ENCODE measurements around the gene ALCAM. TPM values are rescaled to one million over a fixed set of nuclear protein-coding genes. Genes with fewer than 3 reads are reported as not detected.
"Not testable (repeated sequence)": the region's sequence is repeated elsewhere in the genome, so short reads cannot be mapped to it uniquely, and the experiment has no call there.

The ALCAM gene
- total RNA-seq, 4 donors from 2014 or later, result 18.6 to 43.7 (median 21.2) TPM

DNA sequence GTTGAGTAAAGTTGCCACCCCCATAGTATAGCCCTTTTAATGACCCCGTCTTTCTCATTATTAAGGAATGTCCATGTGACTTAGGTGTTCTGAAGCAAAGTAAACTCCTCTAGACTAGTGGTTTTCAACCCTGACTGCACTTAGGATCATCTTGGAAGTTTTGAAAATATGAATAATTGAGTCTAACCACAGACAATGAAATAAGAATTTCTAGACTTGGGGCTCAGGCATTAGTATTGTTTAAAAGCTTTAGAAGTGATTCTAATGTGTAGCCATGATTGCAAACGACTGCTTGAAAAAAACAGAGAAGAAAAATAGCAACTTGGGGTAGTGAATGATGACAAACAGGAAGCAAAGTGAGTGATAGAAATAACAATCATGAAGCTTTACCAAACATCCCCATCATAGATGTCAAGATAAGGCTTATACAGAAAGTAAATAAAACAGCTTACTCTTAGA, 35.0 kb downstream of the ALCAM start:
- H3K4me1 ChIP-seq, result no peaks in the 10 kb centered on the region
- H3K9me3 ChIP-seq, result no peaks in the 10 kb centered on the region
- no peak overlapping the region for H3K4me3 ChIP-seq
- TF ChIP-seq, protein P1, sequence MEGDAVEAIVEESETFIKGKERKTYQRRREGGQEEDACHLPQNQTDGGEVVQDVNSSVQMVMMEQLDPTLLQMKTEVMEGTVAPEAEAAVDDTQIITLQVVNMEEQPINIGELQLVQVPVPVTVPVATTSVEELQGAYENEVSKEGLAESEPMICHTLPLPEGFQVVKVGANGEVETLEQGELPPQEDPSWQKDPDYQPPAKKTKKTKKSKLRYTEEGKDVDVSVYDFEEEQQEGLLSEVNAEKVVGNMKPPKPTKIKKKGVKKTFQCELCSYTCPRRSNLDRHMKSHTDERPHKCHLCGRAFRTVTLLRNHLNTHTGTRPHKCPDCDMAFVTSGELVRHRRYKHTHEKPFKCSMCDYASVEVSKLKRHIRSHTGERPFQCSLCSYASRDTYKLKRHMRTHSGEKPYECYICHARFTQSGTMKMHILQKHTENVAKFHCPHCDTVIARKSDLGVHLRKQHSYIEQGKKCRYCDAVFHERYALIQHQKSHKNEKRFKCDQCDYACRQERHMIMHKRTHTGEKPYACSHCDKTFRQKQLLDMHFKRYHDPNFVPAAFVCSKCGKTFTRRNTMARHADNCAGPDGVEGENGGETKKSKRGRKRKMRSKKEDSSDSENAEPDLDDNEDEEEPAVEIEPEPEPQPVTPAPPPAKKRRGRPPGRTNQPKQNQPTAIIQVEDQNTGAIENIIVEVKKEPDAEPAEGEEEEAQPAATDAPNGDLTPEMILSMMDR (IDR thresholded peaks at IDR 0.05), result no peak
- no peak for TF ChIP-seq POLR2A (IDR thresholded peaks at IDR 0.05)
- no peak overlapping the region for H3K27ac ChIP-seq
- no peaks in the 10 kb centered on the region for H3K36me3 ChIP-seq
- H3K27me3 ChIP-seq, result no peaks in the 10 kb centered on the region
- no peak for DNase-seq

DNA sequence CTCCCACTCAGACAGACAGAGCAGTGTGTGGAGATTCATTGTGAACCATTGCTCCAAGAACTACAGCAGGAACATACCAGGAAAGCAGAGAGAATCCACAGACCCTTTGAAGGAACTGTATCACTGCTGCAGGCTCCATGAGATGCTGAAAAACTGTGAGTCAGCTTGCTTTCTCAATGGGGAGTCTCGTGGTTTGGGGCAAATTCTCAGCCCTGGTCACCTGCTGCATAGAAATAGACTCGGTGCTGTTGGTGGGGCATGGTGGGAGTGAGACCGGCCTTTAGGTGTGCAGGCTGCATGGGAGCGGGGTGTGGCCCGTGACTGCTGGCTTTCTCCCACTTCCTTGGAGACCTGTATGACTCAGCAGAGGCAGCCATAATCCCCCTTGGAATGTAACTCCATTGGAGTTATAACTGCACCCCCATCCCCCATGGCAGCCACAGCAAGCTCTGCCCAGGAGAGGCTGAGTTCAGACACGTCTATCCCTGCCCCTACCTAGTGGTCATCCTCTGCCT, 35.6 kb downstream of the ALCAM start:
- H3K4me3 ChIP-seq, result no peak overlapping the region
- DNase-seq, result no peak
- H3K9me3 ChIP-seq, result no peaks in the 10 kb centered on the region
- no peaks in the 10 kb centered on the region for H3K4me1 ChIP-seq
- no peaks in the 10 kb centered on the region for H3K27me3 ChIP-seq
- H3K27ac ChIP-seq, result no peak overlapping the region
- no peaks in the 10 kb centered on the region for H3K36me3 ChIP-seq
- TF ChIP-seq POLR2A (IDR thresholded peaks at IDR 0.05), result no peak
- TF ChIP-seq, protein P1 (IDR thresholded peaks at IDR 0.05), result no peak

DNA sequence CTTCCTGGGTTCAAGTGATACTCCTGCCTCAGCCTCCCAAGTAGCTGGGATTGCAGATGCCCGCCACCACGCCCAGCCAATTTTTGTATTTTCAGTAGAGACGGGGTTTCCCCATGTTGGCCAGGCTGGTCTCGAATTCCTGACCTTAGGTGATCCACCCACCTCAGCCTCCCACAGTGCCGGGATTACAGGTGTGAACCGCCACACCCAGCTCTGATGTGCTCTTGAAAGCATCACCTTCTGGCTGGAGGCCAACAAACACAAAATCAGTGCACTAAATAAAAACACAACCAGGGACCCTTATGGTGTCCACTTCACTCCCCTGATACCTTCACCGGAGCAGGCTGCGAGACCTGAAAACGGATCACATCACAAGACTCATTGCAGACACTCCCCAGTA, 36.3 kb downstream of the ALCAM start:
- not testable (repeated sequence) for H3K4me1 ChIP-seq, DNase-seq, H3K27me3 ChIP-seq, H3K4me3 ChIP-seq, H3K27ac ChIP-seq, H3K9me3 ChIP-seq, H3K36me3 ChIP-seq

DNA sequence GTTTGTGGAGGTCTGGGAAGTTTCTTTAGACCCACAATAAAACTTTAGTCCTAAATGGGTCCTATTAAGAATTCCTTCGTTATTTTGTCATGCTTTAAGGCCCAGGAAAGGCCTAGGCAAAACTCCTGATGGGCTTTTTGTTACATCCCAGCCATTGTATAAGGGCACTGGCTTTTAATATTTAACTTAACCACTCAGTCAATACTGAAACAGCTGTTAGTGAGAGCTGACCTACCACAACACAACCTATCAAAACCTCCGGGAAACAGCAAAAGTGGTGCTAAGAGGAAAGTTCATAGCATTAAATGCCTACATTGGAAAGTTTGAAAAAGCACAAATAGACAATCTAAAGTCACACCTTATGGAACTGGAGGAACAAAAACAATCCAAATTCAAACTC, 39.6 kb downstream of the ALCAM start:
- H3K27ac ChIP-seq, result no peak overlapping the region
- H3K27me3 ChIP-seq, result no peaks in the 10 kb centered on the region
- no peaks in the 10 kb centered on the region for H3K9me3 ChIP-seq
- no peak overlapping the region for H3K4me3 ChIP-seq
- no peak for TF ChIP-seq POLR2A (IDR thresholded peaks at IDR 0.05)
- TF ChIP-seq, protein P1 (IDR thresholded peaks at IDR 0.05), result no peak
- DNase-seq, result no peak
- H3K36me3 ChIP-seq, result no peaks in the 10 kb centered on the region
- no peaks in the 10 kb centered on the region for H3K4me1 ChIP-seq

DNA sequence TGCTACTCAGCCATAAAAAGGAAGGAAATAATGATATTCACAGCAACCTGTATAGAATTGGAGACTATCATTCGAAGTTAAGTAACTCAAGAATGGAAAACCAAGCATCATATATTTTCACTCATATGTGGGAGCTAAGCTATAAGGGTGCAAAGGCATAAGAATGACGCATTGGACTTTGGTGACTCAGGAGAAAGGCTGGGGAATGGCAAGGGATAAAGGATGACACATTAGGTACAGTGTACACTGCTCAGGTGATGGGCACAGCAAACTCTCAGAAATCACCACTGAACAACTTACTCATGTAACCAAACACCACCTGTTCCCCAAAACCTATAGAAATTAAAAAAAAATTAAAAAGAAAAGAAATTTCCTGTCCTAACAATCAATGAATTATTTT, 42.7 kb downstream of the ALCAM start:
- Histone ChIP-seq H3K27ac (no peak overlapping the region), H3K27me3 (no peaks in the 10 kb centered on the region), H3K4me3 (no peak overlapping the region), H3K36me3 (no peaks in the 10 kb centered on the region), H3K4me1 (no peaks in the 10 kb centered on the region), H3K9me3 (no peaks in the 10 kb centered on the region)
- no peak for TF ChIP-seq POLR2A (IDR thresholded peaks at IDR 0.05)
- TF ChIP-seq, protein P1 (IDR thresholded peaks at IDR 0.05), result no peak
- DNase-seq, result no peak

DNA sequence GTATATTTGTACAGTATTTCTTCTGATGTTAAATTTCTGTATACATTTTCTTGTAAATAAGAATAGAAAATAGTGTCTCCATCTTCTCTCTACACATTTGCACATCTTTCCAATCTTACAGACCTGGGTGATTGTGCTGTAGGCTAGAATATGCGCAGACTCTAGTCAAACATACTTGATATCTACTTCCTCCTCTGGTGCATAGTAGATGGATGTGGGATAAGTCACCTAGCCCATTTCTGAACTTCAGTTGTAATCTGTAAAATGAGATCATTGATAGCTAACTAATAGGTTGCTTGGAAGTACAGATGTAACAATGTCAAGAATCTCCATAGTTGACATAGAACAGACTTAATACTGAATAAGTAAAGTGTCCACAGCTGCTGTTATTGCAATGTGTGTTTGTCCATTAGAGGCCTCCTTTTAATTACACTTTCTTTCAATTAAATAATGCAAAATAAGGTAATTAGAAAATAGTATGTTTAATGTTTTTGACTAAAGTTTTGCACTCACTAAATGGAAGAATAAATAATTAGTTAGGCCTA, 46.7 kb downstream of the ALCAM start:
- Histone ChIP-seq H3K4me1 (no peaks in the 10 kb centered on the region), H3K27ac (no peak overlapping the region), H3K4me3 (no peak overlapping the region), H3K36me3 (no peaks in the 10 kb centered on the region), H3K9me3 (no peaks in the 10 kb centered on the region), H3K27me3 (no peaks in the 10 kb centered on the region)
- TF ChIP-seq, protein P1 (IDR thresholded peaks at IDR 0.05), result no peak
- no peak for TF ChIP-seq POLR2A (IDR thresholded peaks at IDR 0.05)
- no peak for DNase-seq

Data from Peyer's patch (tissue), 4 donors.